CD4-positive, alpha-beta T cell (primary cell): Measurements from ENCODE around the gene NAPB. TPM values are rescaled to one million over a fixed set of nuclear protein-coding genes. Genes with fewer than 3 reads are reported as not detected.

Experiments
- ATAC-seq: fragments of 200-7000 bp; cut with Tn5 transposase; one replicate; pipeline ENCODE4 v1.10.0; 2022; ENCODE audit warnings: mild to moderate bottlenecking; ENCODE audit not compliant: poor library complexity
- CTCF ChIA-PET: fragments of 350-600 bp; sonication (Branson Sonifier 250); formaldehyde crosslinking; loops from one replicate; lab custom pipeline; 2021; ENCODE audit warnings: antibody characterized with exemption, inconsistent platforms; lab: Charles Lee
- POLR2A ChIA-PET: fragments of 350-600 bp; sonication (Branson Sonifier 250); formaldehyde crosslinking; loops from one replicate; lab custom pipeline; 2021; ENCODE audit warnings: antibody characterized with exemption, inconsistent platforms; lab: Charles Lee
- DNase-seq, 14 experiments: peaks; one replicate each; pipeline ENCODE4 v3.0.0-alpha.2; 2013 to 2020; ENCODE audit warnings: mixed read lengths in 2 of 14
- H3K27ac ChIP-seq, 2 donors: one replicate each; pipeline versions ENCODE4 v1.5.1 to v1.7.0; 2013; ENCODE audit warnings: low read length in 2 of 2, low read depth in 1 of 2, mild to moderate bottlenecking in 1 of 2
- H3K27me3 ChIP-seq, 2 experiments: 1 replicate in 1 of 2; 2 replicates in 1 of 2; pipeline versions ENCODE4 v1.6.1 to v1.7.0; 2013; ENCODE audit warnings: low read length in 2 of 2, control low read depth in 1 of 2, mild to moderate bottlenecking in 1 of 2, moderate library complexity in 1 of 2; ENCODE audit not compliant: insufficient read depth in 2 of 2, control insufficient read depth in 1 of 2
- H3K36me3 ChIP-seq: one replicate; pipeline ENCODE4 v1.6.1; 2013; ENCODE audit warnings: low read length, control low read depth; ENCODE audit not compliant: insufficient read depth
- H3K4me1 ChIP-seq: one replicate; pipeline ENCODE4 v1.6.1; 2013; ENCODE audit warnings: low read length, control low read depth; ENCODE audit not compliant: insufficient read depth
- H3K4me3 ChIP-seq: one replicate; pipeline ENCODE4 v1.5.1; 2013; ENCODE audit warnings: mild to moderate bottlenecking, low read length, moderate library complexity
- H3K9me3 ChIP-seq, 2 experiments: 1 replicate in 1 of 2; 2 replicates in 1 of 2; pipeline versions ENCODE4 v1.6.1 to v1.7.0; 2013; ENCODE audit warnings: low read length in 2 of 2, mild to moderate bottlenecking in 2 of 2, control low read depth in 1 of 2, moderate library complexity in 1 of 2; ENCODE audit not compliant: control insufficient read depth in 1 of 2, insufficient read depth in 1 of 2
- H3K27ac Mint-ChIP-seq: one replicate; pipeline ENCODE4 v1.8.0; 2020; ENCODE audit warnings: mixed read lengths
- H3K27me3 Mint-ChIP-seq: one replicate; pipeline ENCODE4 v1.8.0; 2021; ENCODE audit warnings: mixed read lengths
- H3K36me3 Mint-ChIP-seq: one replicate; pipeline ENCODE4 v1.8.0; 2021; ENCODE audit warnings: low read depth, mixed read lengths
- H3K4me1 Mint-ChIP-seq: one replicate; pipeline ENCODE4 v1.8.0; 2021; ENCODE audit warnings: low read depth, mixed read lengths
- H3K4me3 Mint-ChIP-seq: one replicate; pipeline ENCODE4 v1.8.0; 2020; ENCODE audit warnings: mild to moderate bottlenecking, mixed read lengths
- H3K9me3 Mint-ChIP-seq: one replicate; pipeline ENCODE4 v1.8.0; 2020; ENCODE audit warnings: mixed read lengths
- CTCF ChIP-seq: fragments of 200-600 bp; IDR thresholded peaks from one replicate; pipeline ENCODE4 v1.8.0; 2022; ENCODE audit warnings: antibody characterized with exemption, mild to moderate bottlenecking
- intact Hi-C, 2 experiments: fragments of 100-400 bp; cut with DNase I in 1 of 2; cut with micrococcal nuclease in 1 of 2; formaldehyde crosslinking; loops; one replicate each; pipeline versions ENCODE4 v1.15.1 to v1.9.0; 2023 to 2025; cut with DNase I, micrococcal nuclease
- total RNA-seq, 174 experiments: library from RNA in 2 of 174; stranded (reverse) in 2 of 174; gene quantifications; one replicate each; pipeline ENCODE4 v1.2.3 and lab custom pipeline; 2021 to 2026

The NAPB gene
- total RNA-seq, 2 experiments from 2014 or later, result 7.5 to 8.9 TPM

- H3K4me3 Mint-ChIP-seq, result no peak overlapping the region
- no peaks in the 10 kb centered on the region for H3K4me1 ChIP-seq
- H3K36me3 Mint-ChIP-seq, result no peaks in the 10 kb centered on the region
- ChIA-PET CTCF (no interaction called here), POLR2A (no interaction called here)
- no peak for TF ChIP-seq CTCF
- no peaks in the 10 kb centered on the region for H3K9me3 Mint-ChIP-seq
- no peaks in the 10 kb centered on the region for H3K27me3 ChIP-seq
- H3K4me3 ChIP-seq, result no peak overlapping the region
- DNase-seq (no peak), ATAC-seq (no peak)
- H3K9me3 ChIP-seq, result no peaks in the 10 kb centered on the region
- no peaks in the 10 kb centered on the region for H3K36me3 ChIP-seq
- H3K27me3 Mint-ChIP-seq, result no peaks in the 10 kb centered on the region
- no peak overlapping the region for H3K27ac ChIP-seq
- H3K4me1 Mint-ChIP-seq, result no peaks in the 10 kb centered on the region
- H3K27ac Mint-ChIP-seq, result no peak overlapping the region
- intact Hi-C loops, result loop anchor here in 1 of 2 experiments (2.0 to 10.0 kb wide), 2 partner anchors 159 to 751 kb away; partner anchors contain the start of gene CST9
Observed at GRCh38 chr20:23445596-23446217, 24.4 kb upstream of the NAPB start.

DNA sequence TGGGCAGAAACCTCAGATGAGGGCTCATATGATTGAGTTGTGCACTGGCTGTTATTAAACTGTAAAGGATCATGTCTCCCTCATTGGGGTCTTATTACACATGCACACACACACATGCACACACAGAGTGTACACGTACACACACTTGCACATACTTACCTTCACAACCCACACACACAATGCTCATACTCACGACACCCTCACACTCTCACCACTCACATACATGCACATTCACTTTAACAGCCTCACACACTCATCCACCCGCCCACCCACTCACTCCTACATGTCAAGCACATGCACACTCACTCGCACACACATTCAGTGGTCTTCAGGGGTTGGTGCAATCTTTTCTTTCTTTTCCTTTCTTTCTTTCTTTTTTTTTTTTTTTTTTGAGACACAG lies 23.6 kb upstream of the NAPB start:
- Mint-ChIP-seq H3K9me3 (no peaks in the 10 kb centered on the region), H3K36me3 (no peaks in the 10 kb centered on the region), H3K4me3 (no peak overlapping the region), H3K4me1 (no peaks in the 10 kb centered on the region), H3K27me3 (no peaks in the 10 kb centered on the region), H3K27ac (no peak overlapping the region)
- ATAC-seq, result no peak
- ChIA-PET CTCF (no interaction called here), POLR2A (no interaction called here)
- H3K36me3 ChIP-seq, result no peaks in the 10 kb centered on the region
- intact Hi-C loops, result loop anchor here in 1 of 2 experiments (2.0 to 10.0 kb wide), 2 partner anchors 160 to 750 kb away; partner anchors contain the start of gene CST9
- no peak overlapping the region for H3K27ac ChIP-seq
- DNase-seq, result no peak
- no peaks in the 10 kb centered on the region for H3K4me1 ChIP-seq
- no peak overlapping the region for H3K4me3 ChIP-seq
- TF ChIP-seq CTCF, result no peak
- H3K9me3 ChIP-seq, result no peaks in the 10 kb centered on the region
- no peaks in the 10 kb centered on the region for H3K27me3 ChIP-seq

- DNase-seq (no peak), ATAC-seq (no peak)
- no peak overlapping the region for H3K4me3 Mint-ChIP-seq
- no peaks in the 10 kb centered on the region for H3K27me3 Mint-ChIP-seq
- no peaks in the 10 kb centered on the region for H3K4me1 ChIP-seq
- no peak overlapping the region for H3K27ac Mint-ChIP-seq
- ChIA-PET CTCF (no interaction called here), POLR2A (no interaction called here)
- H3K9me3 Mint-ChIP-seq, result no peaks in the 10 kb centered on the region
- H3K4me3 ChIP-seq, result no peak overlapping the region
- no peak for TF ChIP-seq CTCF
- no peaks in the 10 kb centered on the region for H3K36me3 Mint-ChIP-seq
- H3K4me1 Mint-ChIP-seq, result no peaks in the 10 kb centered on the region
- H3K27me3 ChIP-seq, result no peaks in the 10 kb centered on the region
- intact Hi-C loops, result loop anchor here (1.0 to 10.0 kb wide), 2 partner anchors 164 to 748 kb away; no protein-coding TSS in a partner anchor
- H3K36me3 ChIP-seq, result no peaks in the 10 kb centered on the region
- H3K27ac ChIP-seq, result no peak overlapping the region
- no peaks in the 10 kb centered on the region for H3K9me3 ChIP-seq
Observed at GRCh38 chr20:23442436-23442835, 21.1 kb upstream of the NAPB start.
